DOHH2 (cell line): ENCODE measurements around the gene ACAD11.

Experiments used
- CTCF ChIP-seq: fragments of 200-600 bp; sonication (generic); IDR thresholded peaks from one replicate; pipeline ENCODE4 v1.5.1; 2014; ENCODE audit warnings: antibody characterized with exemption, mild to moderate bottlenecking, low read depth, low read length; ENCODE audit not compliant: poor library complexity, severe bottlenecking
- EZH2phosphoT487 ChIP-seq: fragments of 200-600 bp; sonication (generic); IDR thresholded peaks from 2 replicates; pipeline ENCODE4 v1.6.1; 2017; ENCODE audit warnings: borderline replicate concordance, mild to moderate bottlenecking, antibody characterized with exemption, low read length, moderate library complexity, mixed read lengths

DNA sequence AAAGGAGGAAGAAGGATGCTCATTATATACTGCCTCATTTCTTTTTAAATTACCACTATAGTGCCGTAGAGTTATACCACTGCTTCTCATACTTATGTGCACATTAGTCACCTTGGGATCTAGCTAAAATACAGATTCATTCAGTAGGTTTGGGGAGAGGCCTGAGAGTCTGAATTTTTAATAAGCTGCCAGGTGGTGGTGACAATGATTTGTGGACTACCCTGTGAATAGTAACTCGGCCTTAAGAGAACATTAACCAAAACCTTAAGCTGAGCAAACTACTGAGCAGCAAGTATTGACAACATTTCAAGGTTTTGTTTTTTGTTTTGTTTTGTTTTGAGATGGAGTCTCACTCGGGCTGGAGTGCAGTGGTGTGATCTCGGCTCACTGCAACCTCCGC, 20.3 kb upstream of the ACAD11 start:
- TF ChIP-seq CTCF = no peak
- no peak for TF ChIP-seq EZH2phosphoT487
